Upper lobe of left lung (tissue), 6 donors: Measurements from ENCODE around the gene C10orf105. TPM values are rescaled to one million over a fixed set of nuclear protein-coding genes. Genes with fewer than 3 reads are reported as not detected.

Experiments
- ATAC-seq, 2 donors: fragments of 200-7000 bp; cut with Tn5 transposase; one replicate each; pipeline ENCODE4 v1.9.1; 2022; ENCODE audit warnings: mild to moderate bottlenecking in 2 of 2, moderate library complexity in 2 of 2; ENCODE audit not compliant: low FRiP score in 2 of 2
- DNase-seq, 2 donors: peaks; one replicate each; pipeline ENCODE4 v3.0.0-alpha.2; 2019 to 2020
- H3K27ac ChIP-seq, 4 donors: fragments of 200-600 bp; sonication (generic); one replicate each; pipeline ENCODE4 v1.5.1; 2016 to 2019
- H3K27me3 ChIP-seq, 4 donors: fragments of 200-600 bp; sonication (generic); one replicate each; pipeline ENCODE4 v1.5.1; 2017 to 2019
- H3K36me3 ChIP-seq, 4 donors: fragments of 200-600 bp; sonication (generic); one replicate each; pipeline ENCODE4 v1.5.1; 2016 to 2019
- H3K4me1 ChIP-seq, 4 donors: fragments of 200-600 bp; sonication (generic); one replicate each; pipeline ENCODE4 v1.5.1; 2018 to 2019
- H3K4me3 ChIP-seq, 4 donors: fragments of 200-600 bp; sonication (generic); one replicate each; pipeline ENCODE4 v1.5.1; 2017 to 2019; ENCODE audit warnings: mild to moderate bottlenecking in 2 of 4, moderate library complexity in 1 of 4
- H3K9me3 ChIP-seq, 4 donors: fragments of 200-600 bp; sonication (generic); one replicate each; pipeline ENCODE4 v1.5.1; 2018 to 2019
- CTCF ChIP-seq, 6 experiments: fragments of 450-650 bp in 4 of 6; fragments of 200-600 bp in 2 of 6; sonication (generic) in 2 of 6; IDR thresholded peaks; one replicate each; pipeline ENCODE4 v1.5.1; 2016 to 2019; ENCODE audit warnings: antibody characterized with exemption in 6 of 6
- EP300 ChIP-seq, 4 donors: sonication (generic); formaldehyde crosslinking; IDR thresholded peaks; one replicate each; pipeline ENCODE4 v1.5.1; 2017; ENCODE audit warnings: antibody characterized with exemption in 4 of 4, control low read depth in 2 of 4
- POLR2A ChIP-seq, 4 donors: fragments of 450-650 bp; IDR thresholded peaks; one replicate each; pipeline ENCODE4 v1.5.1; 2016 to 2017; ENCODE audit warnings: antibody characterized with exemption in 4 of 4, mild to moderate bottlenecking in 2 of 4
- POLR2AphosphoS5 ChIP-seq, 2 donors: sonication (generic); formaldehyde crosslinking; IDR thresholded peaks; one replicate each; pipeline ENCODE4 v1.5.1; 2017; ENCODE audit warnings: antibody characterized with exemption in 2 of 2
- WGBS, 2 donors: methylation state at CpG; one replicate each; pipeline ENCODE4 v1.1.5; 2017 to 2018; 5-methylcytosine and 5-hydroxymethylcytosine counted together
- total RNA-seq, 6 donors: library from RNA; depleted of rRNA in 4 of 6; stranded (reverse); fragments of >200 nt in 4 of 6; gene quantifications; one replicate each; pipeline versions ENCODE4 v1.1.0 to v1.2.1, GENCODE V29; 2016 to 2021
- donor health status: DM: no; HTN: no; CAD: no; lungs with moderate emphysema.
- donor health status: DM: no; HTN: yes; CAD: no; lungs with severe emphysema.

Gene C10orf105
- total RNA-seq, 6 donors from 2014 or later, result 0.15 to 1.0 (median 0.44) TPM; not detected in 1

- H3K36me3 ChIP-seq, result no peaks in the 10 kb centered on the region
- WGBS, 2 donors, result 91 to 95% methylated on average over 4 to 11 of the region's 11 CpGs
- H3K27ac ChIP-seq, result no peak overlapping the region
- ATAC-seq (no peak), DNase-seq (no peak)
- no peaks in the 10 kb centered on the region for H3K9me3 ChIP-seq
- no peak overlapping the region for H3K4me3 ChIP-seq
- no peaks in the 10 kb centered on the region for H3K27me3 ChIP-seq
- no peak for TF ChIP-seq CTCF (IDR thresholded peaks at IDR 0.05)
- TF ChIP-seq POLR2A (IDR thresholded peaks at IDR 0.05), result no peak
- H3K4me1 ChIP-seq, result peaks cover 33 to 44% (median 39%) of the 10 kb centered on the region in 4 donors
Observed at GRCh38 chr10:71723311-71723710, 3.7 kb upstream of the C10orf105 start.

GRCh38 chr10:71722849-71723248 is 3.3 kb upstream of the C10orf105 start:
- peaks cover 28 to 43% (median 36%) of the 10 kb centered on the region in 4 donors for H3K4me1 ChIP-seq
- no peak overlapping the region for H3K27ac ChIP-seq
- ATAC-seq (no peak), DNase-seq (no peak)
- no peak for TF ChIP-seq POLR2A (IDR thresholded peaks at IDR 0.05)
- TF ChIP-seq POLR2AphosphoS5 (IDR thresholded peaks at IDR 0.05), result no peak
- no peak for TF ChIP-seq CTCF (IDR thresholded peaks at IDR 0.05)
- no peak for TF ChIP-seq EP300 (IDR thresholded peaks at IDR 0.05)
- no peaks in the 10 kb centered on the region for H3K36me3 ChIP-seq
- H3K9me3 ChIP-seq, result no peaks in the 10 kb centered on the region
- WGBS, 2 donors, result 92 to 100% methylated on average over 1 of the region's 1 CpG
- no peak overlapping the region for H3K4me3 ChIP-seq
- H3K27me3 ChIP-seq, result no peaks in the 10 kb centered on the region

GRCh38 chr10:71721313-71721712 is 1.7 kb upstream of the C10orf105 start:
- no peak for TF ChIP-seq EP300 (IDR thresholded peaks at IDR 0.05)
- no peak for TF ChIP-seq POLR2AphosphoS5 (IDR thresholded peaks at IDR 0.05)
- no peak for TF ChIP-seq CTCF (IDR thresholded peaks at IDR 0.05)
- TF ChIP-seq POLR2A (IDR thresholded peaks at IDR 0.05), result no peak
- 91 to 98% methylated on average over 6 of the region's 6 CpGs for WGBS, 2 donors
- H3K27ac ChIP-seq, result no peak overlapping the region
- H3K4me3 ChIP-seq, result no peak overlapping the region
- H3K4me1 ChIP-seq, result peaks cover 16 to 34% (median 27%) of the 10 kb centered on the region in 4 donors
- H3K27me3 ChIP-seq, result no peaks in the 10 kb centered on the region
- ATAC-seq (no peak), DNase-seq (no peak)
- no peaks in the 10 kb centered on the region for H3K36me3 ChIP-seq
- H3K9me3 ChIP-seq, result no peaks in the 10 kb centered on the region

GRCh38 chr10:71720288-71720687 is 710 bp upstream of the C10orf105 start:
- Histone ChIP-seq H3K9me3 (no peaks in the 10 kb centered on the region), H3K27me3 (no peaks in the 10 kb centered on the region), H3K36me3 (no peaks in the 10 kb centered on the region), H3K27ac (peak overlapping the region in 1 of 4 donors; percentile 23), H3K4me3 (no peak overlapping the region), H3K4me1 (peaks cover 16 to 34% (median 21%) of the 10 kb centered on the region in 4 donors)
- TF ChIP-seq POLR2A (IDR thresholded peaks at IDR 0.05) (no peak), CTCF (IDR thresholded peaks at IDR 0.05) (no peak), EP300 (IDR thresholded peaks at IDR 0.05) (no peak), POLR2AphosphoS5 (IDR thresholded peaks at IDR 0.05) (no peak)
- 78% methylated on average over 4 of the region's 4 CpGs; no CpG with 5 or more reads in 1 of the 2 donors for WGBS, 2 donors
- no peak for ATAC-seq
- DNase-seq, result no peak

- no peak for TF ChIP-seq CTCF (IDR thresholded peaks at IDR 0.05)
- peak in 1 of 2 donors; percentile 23 for TF ChIP-seq POLR2AphosphoS5 (IDR thresholded peaks at IDR 0.05)
- H3K27ac ChIP-seq, result peak overlapping the region; percentile 13 to 58 (median 30)
- no peak for DNase-seq
Observed at GRCh38 chr10:71719042-71719441, 536 bp downstream of the C10orf105 start.

More at GRCh38 chr10:71719042-71719441, 536 bp downstream of the C10orf105 start:
- ATAC-seq, result peak in 1 of 2 donors; percentile 54
- no peaks in the 10 kb centered on the region for H3K27me3 ChIP-seq
- no peak overlapping the region for H3K4me3 ChIP-seq
- H3K9me3 ChIP-seq, result no peaks in the 10 kb centered on the region
- 57 to 69% methylated on average over 7 of the region's 7 CpGs for WGBS, 2 donors
- peaks cover 26 to 43% (median 33%) of the 10 kb centered on the region in 4 donors for H3K4me1 ChIP-seq
- no peaks in the 10 kb centered on the region for H3K36me3 ChIP-seq
